Effector memory CD8-positive, alpha-beta T cell (primary cell): ENCODE data around the gene GPR152.
"Not testable (repeated sequence)": the region's sequence is repeated elsewhere in the genome, so short reads cannot be mapped to it uniquely, and the experiment has no call there.

ENCODE experiments used
- ATAC-seq: fragments of 150-1000 bp; cut with Tn5 transposase; replicated peaks from 2 replicates; pipeline ENCODE4 v1.10.0; 2021; ENCODE audit warnings: mild to moderate bottlenecking, moderate library complexity
- DNase-seq, 3 experiments: peaks; one replicate each; pipeline ENCODE4 v3.0.0; 2021
- H3K27ac Mint-ChIP-seq, 2 donors: one replicate each; pipeline ENCODE4 v1.8.0; 2022; ENCODE audit warnings: mild to moderate bottlenecking in 2 of 2, mixed read lengths in 2 of 2, moderate library complexity in 2 of 2
- H3K27me3 Mint-ChIP-seq, 2 donors: one replicate each; pipeline ENCODE4 v1.8.0; 2022; ENCODE audit warnings: mixed read lengths in 2 of 2
- H3K36me3 Mint-ChIP-seq: one replicate; pipeline ENCODE4 v1.8.0; 2022; ENCODE audit warnings: mild to moderate bottlenecking, moderate library complexity, mixed read lengths; ENCODE audit not compliant: insufficient read depth
- H3K4me1 Mint-ChIP-seq, 2 donors: one replicate each; pipeline ENCODE4 v1.8.0; 2022; ENCODE audit warnings: low read depth in 2 of 2, mixed read lengths in 2 of 2
- H3K4me3 Mint-ChIP-seq, 2 donors: one replicate each; pipeline ENCODE4 v1.8.0; 2022; ENCODE audit warnings: mild to moderate bottlenecking in 2 of 2, mixed read lengths in 2 of 2, moderate library complexity in 2 of 2
- H3K9me3 Mint-ChIP-seq, 2 donors: one replicate each; pipeline ENCODE4 v1.8.0; 2022; ENCODE audit warnings: mixed read lengths in 2 of 2

GPR152 gene

GRCh38 chr11:67465530-67465929 lies 13.0 kb upstream of the GPR152 start:
- not testable (repeated sequence) for ATAC-seq, H3K27me3 Mint-ChIP-seq, H3K9me3 Mint-ChIP-seq, DNase-seq
- peak overlapping the region; percentile 92 to 94 for H3K27ac Mint-ChIP-seq
- H3K4me3 Mint-ChIP-seq: peak overlapping the region; percentile 86 to 88
- H3K36me3 Mint-ChIP-seq: peaks cover 18% of the 10 kb centered on the region
- H3K4me1 Mint-ChIP-seq: peaks cover 31 to 37% of the 10 kb centered on the region in 2 donors

- peak overlapping the region; percentile 86 to 88 for H3K4me3 Mint-ChIP-seq
- H3K4me1 Mint-ChIP-seq: peaks cover 31 to 37% of the 10 kb centered on the region in 2 donors
- no peaks in the 10 kb centered on the region for H3K27me3 Mint-ChIP-seq
- DNase-seq (no peak), ATAC-seq (no peak)
- peak overlapping the region; percentile 92 to 94 for H3K27ac Mint-ChIP-seq
- peaks cover 18% of the 10 kb centered on the region for H3K36me3 Mint-ChIP-seq
- no peaks in the 10 kb centered on the region for H3K9me3 Mint-ChIP-seq
These were observed 12.6 kb upstream of the GPR152 start for GRCh38 chr11:67465189-67465510.

- H3K27ac Mint-ChIP-seq: peak overlapping the region; percentile 92 to 94
- ATAC-seq (peak; percentile 84), DNase-seq (peak; percentile 86 to 89 (median 89))
- H3K9me3 Mint-ChIP-seq: no peaks in the 10 kb centered on the region
- peaks cover 35 to 37% of the 10 kb centered on the region in 2 donors for H3K4me1 Mint-ChIP-seq
- peaks cover 18% of the 10 kb centered on the region for H3K36me3 Mint-ChIP-seq
- peak overlapping the region; percentile 86 to 88 for H3K4me3 Mint-ChIP-seq
- no peaks in the 10 kb centered on the region for H3K27me3 Mint-ChIP-seq
These were observed 12.1 kb upstream of the GPR152 start for GRCh38 chr11:67464411-67465188.

- ATAC-seq (no peak), DNase-seq (no peak)
- peaks cover 34 to 35% of the 10 kb centered on the region in 2 donors for H3K4me1 Mint-ChIP-seq
- H3K27ac Mint-ChIP-seq: peak overlapping the region; percentile 92 to 94
- no peaks in the 10 kb centered on the region for H3K27me3 Mint-ChIP-seq
- H3K9me3 Mint-ChIP-seq: no peaks in the 10 kb centered on the region
- peaks cover 18% of the 10 kb centered on the region for H3K36me3 Mint-ChIP-seq
- H3K4me3 Mint-ChIP-seq: peak overlapping the region; percentile 86 to 88
These were observed 11.3 kb upstream of the GPR152 start for GRCh38 chr11:67463680-67464410.

GRCh38 chr11:67463186-67463585 lies 10.7 kb upstream of the GPR152 start:
- Mint-ChIP-seq H3K4me1 (peaks cover 30 to 31% of the 10 kb centered on the region in 2 donors), H3K4me3 (no peak overlapping the region)

GRCh38 chr11:67458266-67458665 lies 5.7 kb upstream of the GPR152 start:
- DNase-seq (no peak), ATAC-seq (no peak)
- H3K4me3 Mint-ChIP-seq: no peak overlapping the region
- H3K27me3 Mint-ChIP-seq: no peaks in the 10 kb centered on the region
- H3K36me3 Mint-ChIP-seq: no peaks in the 10 kb centered on the region
- no peak overlapping the region for H3K27ac Mint-ChIP-seq
- H3K4me1 Mint-ChIP-seq: peaks cover 4% of the 10 kb centered on the region in 2 donors
- H3K9me3 Mint-ChIP-seq: no peaks in the 10 kb centered on the region

More at GRCh38 chr11:67463186-67463585, 10.7 kb upstream of the GPR152 start:
- DNase-seq: no peak
- ATAC-seq: no peak
- peaks cover 18% of the 10 kb centered on the region for H3K36me3 Mint-ChIP-seq
- no peaks in the 10 kb centered on the region for H3K9me3 Mint-ChIP-seq
- no peaks in the 10 kb centered on the region for H3K27me3 Mint-ChIP-seq
- H3K27ac Mint-ChIP-seq: peak overlapping the region in 1 of 2 donors; percentile 51

GRCh38 chr11:67457453-67457852 lies 4.9 kb upstream of the GPR152 start:
- ATAC-seq (no peak), DNase-seq (no peak)
- no peak overlapping the region for H3K4me3 Mint-ChIP-seq
- H3K36me3 Mint-ChIP-seq: no peaks in the 10 kb centered on the region
- no peaks in the 10 kb centered on the region for H3K9me3 Mint-ChIP-seq
- no peaks in the 10 kb centered on the region for H3K27me3 Mint-ChIP-seq
- H3K4me1 Mint-ChIP-seq: peaks cover 4% of the 10 kb centered on the region in 2 donors
- H3K27ac Mint-ChIP-seq: no peak overlapping the region

GRCh38 chr11:67456068-67456705 lies 3.7 kb upstream of the GPR152 start:
- peaks cover 2% of the 10 kb centered on the region for H3K36me3 Mint-ChIP-seq
- ATAC-seq: no peak
- H3K27me3 Mint-ChIP-seq: no peaks in the 10 kb centered on the region
- H3K4me3 Mint-ChIP-seq: no peak overlapping the region
- H3K9me3 Mint-ChIP-seq: no peaks in the 10 kb centered on the region
- H3K27ac Mint-ChIP-seq: no peak overlapping the region
- H3K4me1 Mint-ChIP-seq: peaks cover 4 to 8% of the 10 kb centered on the region in 2 donors
- no peak for DNase-seq

GRCh38 chr11:67455054-67455453 lies 2.5 kb upstream of the GPR152 start, which contains the start of gene CABP4:
Gene CABP4, plus strand, starts transcription at chr11:67455354. Its CDS starts 70 bp downstream, at chr11:67455424.
- Mint-ChIP-seq H3K27ac (no peak within 1 kb of the TSS), H3K9me3 (no peaks in the 10 kb centered on the region), H3K27me3 (no peaks in the 10 kb centered on the region), H3K36me3 (peaks cover 2% of the 10 kb centered on the region), H3K4me3 (no peak within 1 kb of the TSS), H3K4me1 (peaks cover 4 to 13% of the 10 kb centered on the region in 2 donors)
- ATAC-seq (no peak), DNase-seq (no peak)

GRCh38 chr11:67453816-67454732 lies 1.5 kb upstream of the GPR152 start:
- Mint-ChIP-seq H3K4me1 (peaks cover 7 to 14% of the 10 kb centered on the region in 2 donors), H3K4me3 (no peak overlapping the region), H3K27ac (no peak overlapping the region), H3K36me3 (peaks cover 2% of the 10 kb centered on the region), H3K9me3 (no peaks in the 10 kb centered on the region), H3K27me3 (no peaks in the 10 kb centered on the region)
- ATAC-seq (no peak), DNase-seq (no peak)

- H3K4me1 Mint-ChIP-seq: peaks cover 22% of the 10 kb centered on the region in 2 donors
- no peaks in the 10 kb centered on the region for H3K27me3 Mint-ChIP-seq
- H3K27ac Mint-ChIP-seq: peak overlapping the region in 1 of 2 donors; percentile 46
- DNase-seq (no peak), ATAC-seq (no peak)
- H3K9me3 Mint-ChIP-seq: no peaks in the 10 kb centered on the region
- H3K4me3 Mint-ChIP-seq: no peak overlapping the region
- peaks cover 2% of the 10 kb centered on the region for H3K36me3 Mint-ChIP-seq
These were observed 912 bp downstream of the GPR152 start for GRCh38 chr11:67451658-67451976.

GRCh38 chr11:67450796-67451657 lies 1.5 kb downstream of the GPR152 start:
- H3K9me3 Mint-ChIP-seq: no peaks in the 10 kb centered on the region
- H3K36me3 Mint-ChIP-seq: peaks cover 8% of the 10 kb centered on the region
- H3K27me3 Mint-ChIP-seq: no peaks in the 10 kb centered on the region
- no peak for DNase-seq
- peak overlapping the region in 1 of 2 donors; percentile 46 for H3K27ac Mint-ChIP-seq
- no peak overlapping the region for H3K4me3 Mint-ChIP-seq
- peaks cover 26 to 28% of the 10 kb centered on the region in 2 donors for H3K4me1 Mint-ChIP-seq
- no peak for ATAC-seq
